Panc1 (cell line): ENCODE measurements around the gene MT4.
A peak's percentile ranks its signal among the peaks of the same experiment; 100 is the strongest.

ENCODE experiments used
- POLR2AphosphoS5 ChIP-seq: IDR thresholded peaks from 2 replicates; pipeline ENCODE4 v1.6.1; 2012; ENCODE audit warnings: mild to moderate bottlenecking, low read depth, low read length, moderate library complexity
- SIN3A ChIP-seq: IDR thresholded peaks from 2 replicates; pipeline ENCODE4 v1.6.1; 2012; ENCODE audit warnings: low read depth, mild to moderate bottlenecking, low read length, moderate library complexity, borderline replicate concordance; ENCODE audit not compliant: insufficient read depth
- TF ChIP-seq, protein P1 (sequence below): fragments of 450-650 bp; IDR thresholded peaks from 2 replicates; pipeline ENCODE4 v1.5.1; 2017; ENCODE audit warnings: mild to moderate bottlenecking
- TF ChIP-seq, protein P2 (sequence below), 2 experiments: IDR thresholded peaks; 2 replicates each; pipeline ENCODE4 v1.6.1; 2011 to 2012; ENCODE audit warnings: low read depth in 2 of 2, control low read depth in 1 of 2, low read length in 1 of 2, mild to moderate bottlenecking in 1 of 2, moderate library complexity in 1 of 2; ENCODE audit not compliant: insufficient read depth in 1 of 2

DNA sequence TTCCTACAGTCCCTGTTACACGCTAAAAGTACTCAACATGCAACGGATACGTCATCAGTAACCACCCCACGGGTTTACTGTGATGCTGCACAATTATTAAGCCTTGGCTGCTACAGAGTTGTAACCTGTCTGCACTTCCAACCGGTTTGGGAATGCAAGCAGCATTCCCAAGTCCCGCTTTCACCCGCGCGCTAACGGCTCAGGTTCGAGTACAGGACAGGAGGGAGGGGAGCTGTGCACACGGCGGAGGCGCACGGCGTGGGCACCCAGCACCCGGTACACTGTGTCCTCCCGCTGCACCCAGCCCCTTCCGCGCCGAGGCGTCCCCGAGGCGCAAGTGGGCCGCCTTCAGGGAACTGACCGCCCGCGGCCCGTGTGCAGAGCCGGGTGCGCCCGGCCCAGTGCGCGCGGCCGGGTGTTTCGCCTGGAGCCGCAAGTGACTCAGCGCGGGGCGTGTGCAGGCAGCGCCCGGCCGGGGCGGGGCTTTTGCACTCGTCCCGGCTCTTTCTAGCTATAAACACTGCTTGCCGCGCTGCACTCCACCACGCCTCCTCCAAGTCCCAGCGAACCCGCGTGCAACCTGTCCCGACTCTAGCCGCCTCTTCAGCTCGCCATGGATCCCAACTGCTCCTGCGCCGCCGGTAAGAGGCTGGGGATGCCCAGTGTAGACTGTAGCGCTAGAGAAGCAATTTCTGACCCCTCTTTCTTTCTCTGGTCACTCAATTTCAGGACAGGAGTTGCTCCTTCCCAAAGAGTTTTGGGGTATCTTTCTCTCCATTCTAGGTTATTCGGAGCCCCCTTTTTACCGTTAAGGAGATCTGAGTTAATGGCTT, 43.4 kb downstream of the MT4 start, which contains the start of gene MT2A:
- TF ChIP-seq, protein P1, sequence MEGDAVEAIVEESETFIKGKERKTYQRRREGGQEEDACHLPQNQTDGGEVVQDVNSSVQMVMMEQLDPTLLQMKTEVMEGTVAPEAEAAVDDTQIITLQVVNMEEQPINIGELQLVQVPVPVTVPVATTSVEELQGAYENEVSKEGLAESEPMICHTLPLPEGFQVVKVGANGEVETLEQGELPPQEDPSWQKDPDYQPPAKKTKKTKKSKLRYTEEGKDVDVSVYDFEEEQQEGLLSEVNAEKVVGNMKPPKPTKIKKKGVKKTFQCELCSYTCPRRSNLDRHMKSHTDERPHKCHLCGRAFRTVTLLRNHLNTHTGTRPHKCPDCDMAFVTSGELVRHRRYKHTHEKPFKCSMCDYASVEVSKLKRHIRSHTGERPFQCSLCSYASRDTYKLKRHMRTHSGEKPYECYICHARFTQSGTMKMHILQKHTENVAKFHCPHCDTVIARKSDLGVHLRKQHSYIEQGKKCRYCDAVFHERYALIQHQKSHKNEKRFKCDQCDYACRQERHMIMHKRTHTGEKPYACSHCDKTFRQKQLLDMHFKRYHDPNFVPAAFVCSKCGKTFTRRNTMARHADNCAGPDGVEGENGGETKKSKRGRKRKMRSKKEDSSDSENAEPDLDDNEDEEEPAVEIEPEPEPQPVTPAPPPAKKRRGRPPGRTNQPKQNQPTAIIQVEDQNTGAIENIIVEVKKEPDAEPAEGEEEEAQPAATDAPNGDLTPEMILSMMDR, result no peak
- peak; percentile 92 for TF ChIP-seq POLR2AphosphoS5
- TF ChIP-seq, protein P2, sequence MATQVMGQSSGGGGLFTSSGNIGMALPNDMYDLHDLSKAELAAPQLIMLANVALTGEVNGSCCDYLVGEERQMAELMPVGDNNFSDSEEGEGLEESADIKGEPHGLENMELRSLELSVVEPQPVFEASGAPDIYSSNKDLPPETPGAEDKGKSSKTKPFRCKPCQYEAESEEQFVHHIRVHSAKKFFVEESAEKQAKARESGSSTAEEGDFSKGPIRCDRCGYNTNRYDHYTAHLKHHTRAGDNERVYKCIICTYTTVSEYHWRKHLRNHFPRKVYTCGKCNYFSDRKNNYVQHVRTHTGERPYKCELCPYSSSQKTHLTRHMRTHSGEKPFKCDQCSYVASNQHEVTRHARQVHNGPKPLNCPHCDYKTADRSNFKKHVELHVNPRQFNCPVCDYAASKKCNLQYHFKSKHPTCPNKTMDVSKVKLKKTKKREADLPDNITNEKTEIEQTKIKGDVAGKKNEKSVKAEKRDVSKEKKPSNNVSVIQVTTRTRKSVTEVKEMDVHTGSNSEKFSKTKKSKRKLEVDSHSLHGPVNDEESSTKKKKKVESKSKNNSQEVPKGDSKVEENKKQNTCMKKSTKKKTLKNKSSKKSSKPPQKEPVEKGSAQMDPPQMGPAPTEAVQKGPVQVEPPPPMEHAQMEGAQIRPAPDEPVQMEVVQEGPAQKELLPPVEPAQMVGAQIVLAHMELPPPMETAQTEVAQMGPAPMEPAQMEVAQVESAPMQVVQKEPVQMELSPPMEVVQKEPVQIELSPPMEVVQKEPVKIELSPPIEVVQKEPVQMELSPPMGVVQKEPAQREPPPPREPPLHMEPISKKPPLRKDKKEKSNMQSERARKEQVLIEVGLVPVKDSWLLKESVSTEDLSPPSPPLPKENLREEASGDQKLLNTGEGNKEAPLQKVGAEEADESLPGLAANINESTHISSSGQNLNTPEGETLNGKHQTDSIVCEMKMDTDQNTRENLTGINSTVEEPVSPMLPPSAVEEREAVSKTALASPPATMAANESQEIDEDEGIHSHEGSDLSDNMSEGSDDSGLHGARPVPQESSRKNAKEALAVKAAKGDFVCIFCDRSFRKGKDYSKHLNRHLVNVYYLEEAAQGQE (IDR thresholded peaks at IDR 0.05; ENCODE audit: insufficient read depth in 1 of 2, low read depth in 2 of 2, low read length in 1 of 2), result no peak
- TF ChIP-seq SIN3A, result peak; percentile 77; the same call in 1 of the 2 replicates
